ENCODE results near the gene THAP8. TPM values are rescaled to one million over a fixed set of nuclear protein-coding genes. Genes with fewer than 3 reads are reported as not detected.

Gene THAP8
- total and polyA plus RNA-seq, 2 of the 8 experiments (the other 6 are each of a cell fraction or from before 2014, with no cell fraction given) = 6.0 to 11.1 TPM

DNA sequence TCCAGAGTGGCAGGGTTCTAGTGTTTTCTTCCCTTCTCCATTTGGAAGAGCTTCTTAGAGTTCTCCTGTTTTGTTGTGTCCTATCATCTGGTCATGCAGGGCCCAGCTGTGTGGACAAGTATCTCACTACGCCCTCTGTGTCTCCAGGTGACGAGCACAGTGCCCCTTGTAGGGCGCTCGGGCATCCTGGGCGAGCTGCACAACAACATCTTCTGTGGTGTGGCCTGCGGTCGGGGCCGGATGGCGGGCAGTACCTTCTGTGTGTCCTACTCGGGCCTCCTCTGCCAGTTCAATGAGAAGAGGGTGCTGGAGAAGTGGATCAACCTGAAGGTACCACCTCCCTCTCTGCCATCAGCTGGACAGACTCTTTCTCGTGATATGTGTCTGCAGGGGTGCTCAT, 13.6 kb upstream of the THAP8 start (continued):
- TF ChIP-seq, protein P1, sequence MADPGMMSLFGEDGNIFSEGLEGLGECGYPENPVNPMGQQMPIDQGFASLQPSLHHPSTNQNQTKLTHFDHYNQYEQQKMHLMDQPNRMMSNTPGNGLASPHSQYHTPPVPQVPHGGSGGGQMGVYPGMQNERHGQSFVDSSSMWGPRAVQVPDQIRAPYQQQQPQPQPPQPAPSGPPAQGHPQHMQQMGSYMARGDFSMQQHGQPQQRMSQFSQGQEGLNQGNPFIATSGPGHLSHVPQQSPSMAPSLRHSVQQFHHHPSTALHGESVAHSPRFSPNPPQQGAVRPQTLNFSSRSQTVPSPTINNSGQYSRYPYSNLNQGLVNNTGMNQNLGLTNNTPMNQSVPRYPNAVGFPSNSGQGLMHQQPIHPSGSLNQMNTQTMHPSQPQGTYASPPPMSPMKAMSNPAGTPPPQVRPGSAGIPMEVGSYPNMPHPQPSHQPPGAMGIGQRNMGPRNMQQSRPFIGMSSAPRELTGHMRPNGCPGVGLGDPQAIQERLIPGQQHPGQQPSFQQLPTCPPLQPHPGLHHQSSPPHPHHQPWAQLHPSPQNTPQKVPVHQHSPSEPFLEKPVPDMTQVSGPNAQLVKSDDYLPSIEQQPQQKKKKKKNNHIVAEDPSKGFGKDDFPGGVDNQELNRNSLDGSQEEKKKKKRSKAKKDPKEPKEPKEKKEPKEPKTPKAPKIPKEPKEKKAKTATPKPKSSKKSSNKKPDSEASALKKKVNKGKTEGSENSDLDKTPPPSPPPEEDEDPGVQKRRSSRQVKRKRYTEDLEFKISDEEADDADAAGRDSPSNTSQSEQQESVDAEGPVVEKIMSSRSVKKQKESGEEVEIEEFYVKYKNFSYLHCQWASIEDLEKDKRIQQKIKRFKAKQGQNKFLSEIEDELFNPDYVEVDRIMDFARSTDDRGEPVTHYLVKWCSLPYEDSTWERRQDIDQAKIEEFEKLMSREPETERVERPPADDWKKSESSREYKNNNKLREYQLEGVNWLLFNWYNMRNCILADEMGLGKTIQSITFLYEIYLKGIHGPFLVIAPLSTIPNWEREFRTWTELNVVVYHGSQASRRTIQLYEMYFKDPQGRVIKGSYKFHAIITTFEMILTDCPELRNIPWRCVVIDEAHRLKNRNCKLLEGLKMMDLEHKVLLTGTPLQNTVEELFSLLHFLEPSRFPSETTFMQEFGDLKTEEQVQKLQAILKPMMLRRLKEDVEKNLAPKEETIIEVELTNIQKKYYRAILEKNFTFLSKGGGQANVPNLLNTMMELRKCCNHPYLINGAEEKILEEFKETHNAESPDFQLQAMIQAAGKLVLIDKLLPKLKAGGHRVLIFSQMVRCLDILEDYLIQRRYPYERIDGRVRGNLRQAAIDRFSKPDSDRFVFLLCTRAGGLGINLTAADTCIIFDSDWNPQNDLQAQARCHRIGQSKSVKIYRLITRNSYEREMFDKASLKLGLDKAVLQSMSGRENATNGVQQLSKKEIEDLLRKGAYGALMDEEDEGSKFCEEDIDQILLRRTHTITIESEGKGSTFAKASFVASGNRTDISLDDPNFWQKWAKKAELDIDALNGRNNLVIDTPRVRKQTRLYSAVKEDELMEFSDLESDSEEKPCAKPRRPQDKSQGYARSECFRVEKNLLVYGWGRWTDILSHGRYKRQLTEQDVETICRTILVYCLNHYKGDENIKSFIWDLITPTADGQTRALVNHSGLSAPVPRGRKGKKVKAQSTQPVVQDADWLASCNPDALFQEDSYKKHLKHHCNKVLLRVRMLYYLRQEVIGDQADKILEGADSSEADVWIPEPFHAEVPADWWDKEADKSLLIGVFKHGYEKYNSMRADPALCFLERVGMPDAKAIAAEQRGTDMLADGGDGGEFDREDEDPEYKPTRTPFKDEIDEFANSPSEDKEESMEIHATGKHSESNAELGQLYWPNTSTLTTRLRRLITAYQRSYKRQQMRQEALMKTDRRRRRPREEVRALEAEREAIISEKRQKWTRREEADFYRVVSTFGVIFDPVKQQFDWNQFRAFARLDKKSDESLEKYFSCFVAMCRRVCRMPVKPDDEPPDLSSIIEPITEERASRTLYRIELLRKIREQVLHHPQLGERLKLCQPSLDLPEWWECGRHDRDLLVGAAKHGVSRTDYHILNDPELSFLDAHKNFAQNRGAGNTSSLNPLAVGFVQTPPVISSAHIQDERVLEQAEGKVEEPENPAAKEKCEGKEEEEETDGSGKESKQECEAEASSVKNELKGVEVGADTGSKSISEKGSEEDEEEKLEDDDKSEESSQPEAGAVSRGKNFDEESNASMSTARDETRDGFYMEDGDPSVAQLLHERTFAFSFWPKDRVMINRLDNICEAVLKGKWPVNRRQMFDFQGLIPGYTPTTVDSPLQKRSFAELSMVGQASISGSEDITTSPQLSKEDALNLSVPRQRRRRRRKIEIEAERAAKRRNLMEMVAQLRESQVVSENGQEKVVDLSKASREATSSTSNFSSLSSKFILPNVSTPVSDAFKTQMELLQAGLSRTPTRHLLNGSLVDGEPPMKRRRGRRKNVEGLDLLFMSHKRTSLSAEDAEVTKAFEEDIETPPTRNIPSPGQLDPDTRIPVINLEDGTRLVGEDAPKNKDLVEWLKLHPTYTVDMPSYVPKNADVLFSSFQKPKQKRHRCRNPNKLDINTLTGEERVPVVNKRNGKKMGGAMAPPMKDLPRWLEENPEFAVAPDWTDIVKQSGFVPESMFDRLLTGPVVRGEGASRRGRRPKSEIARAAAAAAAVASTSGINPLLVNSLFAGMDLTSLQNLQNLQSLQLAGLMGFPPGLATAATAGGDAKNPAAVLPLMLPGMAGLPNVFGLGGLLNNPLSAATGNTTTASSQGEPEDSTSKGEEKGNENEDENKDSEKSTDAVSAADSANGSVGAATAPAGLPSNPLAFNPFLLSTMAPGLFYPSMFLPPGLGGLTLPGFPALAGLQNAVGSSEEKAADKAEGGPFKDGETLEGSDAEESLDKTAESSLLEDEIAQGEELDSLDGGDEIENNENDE (IDR thresholded peaks at IDR 0.05; ENCODE audit: insufficient replicate concordance, low read length) = no peak
- TF ChIP-seq CREB1 (IDR thresholded peaks at IDR 0.05) (no peak), KDM5A (IDR thresholded peaks at IDR 0.05; ENCODE audit: low read length) (no peak), TEAD4 (IDR thresholded peaks at IDR 0.05; ENCODE audit: low read depth, low read length) (no peak), BCL11A (IDR thresholded peaks at IDR 0.05; ENCODE audit: low read depth in 2 of 2, low read length in 2 of 2) (no peak), BRCA1 (IDR thresholded peaks at IDR 0.05; ENCODE audit: low read depth, low read length) (no peak), PHF8 (conservative IDR thresholded peaks at IDR 0.05; ENCODE audit: low read depth, low read length) (no peak), RXRA (IDR thresholded peaks at IDR 0.05; ENCODE audit: insufficient read depth, low read depth, low read length) (no peak), GTF2F1 (IDR thresholded peaks at IDR 0.05; ENCODE audit: borderline replicate concordance, low read depth, low read length) (no peak)
- TF ChIP-seq, protein P2, sequence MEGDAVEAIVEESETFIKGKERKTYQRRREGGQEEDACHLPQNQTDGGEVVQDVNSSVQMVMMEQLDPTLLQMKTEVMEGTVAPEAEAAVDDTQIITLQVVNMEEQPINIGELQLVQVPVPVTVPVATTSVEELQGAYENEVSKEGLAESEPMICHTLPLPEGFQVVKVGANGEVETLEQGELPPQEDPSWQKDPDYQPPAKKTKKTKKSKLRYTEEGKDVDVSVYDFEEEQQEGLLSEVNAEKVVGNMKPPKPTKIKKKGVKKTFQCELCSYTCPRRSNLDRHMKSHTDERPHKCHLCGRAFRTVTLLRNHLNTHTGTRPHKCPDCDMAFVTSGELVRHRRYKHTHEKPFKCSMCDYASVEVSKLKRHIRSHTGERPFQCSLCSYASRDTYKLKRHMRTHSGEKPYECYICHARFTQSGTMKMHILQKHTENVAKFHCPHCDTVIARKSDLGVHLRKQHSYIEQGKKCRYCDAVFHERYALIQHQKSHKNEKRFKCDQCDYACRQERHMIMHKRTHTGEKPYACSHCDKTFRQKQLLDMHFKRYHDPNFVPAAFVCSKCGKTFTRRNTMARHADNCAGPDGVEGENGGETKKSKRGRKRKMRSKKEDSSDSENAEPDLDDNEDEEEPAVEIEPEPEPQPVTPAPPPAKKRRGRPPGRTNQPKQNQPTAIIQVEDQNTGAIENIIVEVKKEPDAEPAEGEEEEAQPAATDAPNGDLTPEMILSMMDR (IDR thresholded peaks at IDR 0.05; ENCODE audit: control extremely low read depth in 1 of 3, insufficient read depth in 1 of 3, low read depth in 1 of 3, low read length in 3 of 3) = no peak

All from H1 (cell line).